Stimulated activated CD8-positive, alpha-beta memory T cell treated with anti-CD3 and anti-CD28 coated beads, Interleukin-7, amount 100 ng/mL, for 4 hours (primary cell): ENCODE results near the gene CDK1.

Source experiments
- DNase-seq, 2 donors: peaks; one replicate each; pipeline ENCODE4 v3.0.0-alpha.2; 2020; ENCODE audit warnings: low read depth in 2 of 2

Gene CDK1

GRCh38 chr10:60778214-60778970 is at the start of gene CDK1:
TSS of gene CDK1 (plus strand) at chr10:60778478. CDS start at chr10:60780166, 1,688 bp downstream.
- peak; percentile 91 for DNase-seq

GRCh38 chr10:60729106-60729505 is 49.2 kb upstream of the CDK1 start:
- no peak for DNase-seq

- DNase-seq: no peak
Observed at GRCh38 chr10:60731134-60731885, 47.0 kb upstream of the CDK1 start.

GRCh38 chr10:60732198-60732806 is 46.0 kb upstream of the CDK1 start:
- no peak for DNase-seq

- peak in 1 of 2 donors; percentile 19 for DNase-seq
Observed at GRCh38 chr10:60732807-60733516, 45.3 kb upstream of the CDK1 start.

GRCh38 chr10:60733517-60733822 is 44.8 kb upstream of the CDK1 start:
- no peak for DNase-seq

GRCh38 chr10:60733826-60734225 is 44.5 kb upstream of the CDK1 start:
- no peak for DNase-seq

GRCh38 chr10:60734226-60734625 is 44.1 kb upstream of the CDK1 start:
- no peak for DNase-seq

- no peak for DNase-seq
Observed at GRCh38 chr10:60735244-60735643, 43.0 kb upstream of the CDK1 start.

GRCh38 chr10:60737242-60737641 is 41.0 kb upstream of the CDK1 start:
- DNase-seq: no peak

- no peak for DNase-seq
Observed at GRCh38 chr10:60739558-60739957, 38.7 kb upstream of the CDK1 start.

- DNase-seq: no peak
Observed at GRCh38 chr10:60742512-60742911, 35.8 kb upstream of the CDK1 start.

GRCh38 chr10:60747817-60748469 is 30.3 kb upstream of the CDK1 start:
- no peak for DNase-seq

GRCh38 chr10:60753152-60753551 is 25.1 kb upstream of the CDK1 start:
- no peak for DNase-seq

GRCh38 chr10:60753817-60754216 is 24.5 kb upstream of the CDK1 start:
- DNase-seq: no peak

- no peak for DNase-seq
Observed at GRCh38 chr10:60757420-60757895, 20.8 kb upstream of the CDK1 start.

GRCh38 chr10:60759181-60759580 is 19.1 kb upstream of the CDK1 start:
- no peak for DNase-seq

GRCh38 chr10:60760711-60761210 is 17.5 kb upstream of the CDK1 start:
- DNase-seq: no peak

GRCh38 chr10:60762554-60762953 is 15.7 kb upstream of the CDK1 start:
- no peak for DNase-seq

GRCh38 chr10:60767424-60767823 is 10.9 kb upstream of the CDK1 start:
- DNase-seq: no peak

- no peak for DNase-seq
Observed at GRCh38 chr10:60769406-60769805, 8.9 kb upstream of the CDK1 start.
